Hematopoietic multipotent progenitor cell treated with erythropoietin and hydrocortisone succinate and interleukin-3 and kit ligand, for 4 days (in vitro differentiated cells): ENCODE results near the gene MAP3K10.
A peak's percentile ranks its signal among the peaks of the same experiment; 100 is the strongest.
"Not testable (repeated sequence)": the region's sequence is repeated elsewhere in the genome, so short reads cannot be mapped to it uniquely, and the experiment has no call there.

Experiments
- DNase-seq: peaks from one replicate; pipeline ENCODE4 v3.0.0-alpha.2; 2015

Gene MAP3K10

DNA sequence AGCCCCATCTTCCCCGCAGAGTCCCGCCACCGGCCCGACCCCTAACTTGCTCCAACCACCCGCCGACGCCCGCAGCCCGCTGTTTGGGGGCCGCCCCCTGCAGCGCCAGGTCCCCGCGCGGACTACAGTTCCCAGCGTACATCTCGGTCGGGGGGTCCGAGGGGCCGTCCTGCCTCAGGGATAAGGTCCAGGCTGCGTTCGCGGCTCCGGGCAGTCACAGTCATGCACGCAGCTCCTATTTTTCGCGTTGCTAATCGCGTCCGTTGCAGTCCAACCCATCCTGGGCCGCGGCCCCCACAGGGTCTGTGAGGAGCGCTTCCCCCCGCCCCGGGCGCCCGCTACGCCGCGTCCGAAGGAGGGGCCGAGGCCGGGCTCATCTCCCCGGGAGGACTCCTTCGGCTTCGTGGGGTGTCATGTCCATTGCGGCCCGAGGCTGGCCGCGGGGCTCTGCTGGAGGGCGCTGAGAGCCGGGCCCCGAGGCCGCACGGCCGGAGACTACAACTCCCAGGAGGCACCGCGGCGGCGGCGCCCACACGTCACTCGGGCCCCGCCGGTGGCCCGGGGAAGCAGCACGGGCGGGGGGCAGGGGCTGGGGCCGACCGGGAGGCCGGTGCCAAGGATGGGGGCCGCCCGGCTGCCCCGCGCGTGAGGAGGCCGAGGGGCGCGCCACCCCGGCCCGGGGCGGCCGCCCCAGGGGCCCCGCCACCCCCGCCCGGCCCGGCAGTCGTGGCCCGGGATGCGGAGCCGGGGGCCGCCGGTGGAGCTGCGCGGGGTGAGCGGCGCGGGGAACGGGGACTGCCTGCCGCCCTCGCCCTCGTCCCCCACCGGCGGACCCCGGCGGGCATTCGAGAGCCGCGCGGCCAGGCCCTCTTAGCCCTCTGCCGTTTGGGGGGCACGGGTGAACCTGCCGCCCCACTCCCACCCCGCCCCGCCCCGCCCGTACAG is at the start of gene MAP3K10:
Gene MAP3K10, plus strand, starts transcription at position 536 of the 945 bp plus-strand sequence. CDS start 606 bp downstream, outside the sequence.
- peak; percentile 82 for DNase-seq

DNA sequence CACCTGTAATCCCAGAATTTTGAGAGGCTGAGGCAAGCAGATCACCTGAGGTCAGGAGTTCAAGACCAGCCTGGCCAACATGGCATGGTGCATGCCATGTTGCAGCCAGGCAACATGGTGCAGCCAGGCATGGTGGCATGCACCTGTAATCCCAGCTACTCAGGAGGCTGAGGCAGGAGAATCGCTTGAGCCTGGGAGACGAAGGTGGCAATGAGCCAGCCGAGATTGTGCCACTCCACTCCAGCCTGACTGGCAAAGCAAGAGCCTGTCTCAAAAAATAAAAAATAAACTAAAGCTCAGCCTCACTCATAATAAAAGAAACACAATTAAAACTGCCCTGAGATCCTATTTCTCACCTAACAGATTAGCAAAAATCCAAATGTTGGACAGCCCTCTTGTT is 49.7 kb upstream of the MAP3K10 start:
- DNase-seq = no peak

DNA sequence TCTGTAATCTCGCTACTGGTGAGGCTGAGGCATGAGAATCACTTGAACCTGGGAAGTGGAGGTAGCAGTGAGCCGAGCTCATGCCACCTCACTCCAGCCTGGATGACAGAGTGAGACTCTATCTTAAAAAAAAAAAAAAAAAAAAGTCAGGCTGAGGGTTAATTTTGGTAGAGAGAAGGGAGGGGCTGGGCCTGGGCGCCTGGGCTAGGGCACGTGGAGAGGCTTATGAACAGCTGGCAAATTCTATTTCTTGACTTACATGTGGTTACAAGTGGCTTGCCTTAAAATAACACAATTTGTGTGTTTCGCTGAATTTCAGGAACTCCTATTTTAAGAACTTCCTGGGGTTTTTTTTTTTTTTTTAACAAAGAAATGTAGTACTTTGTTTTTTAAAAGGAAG is 47.6 kb upstream of the MAP3K10 start:
- peak; percentile 78 for DNase-seq

DNA sequence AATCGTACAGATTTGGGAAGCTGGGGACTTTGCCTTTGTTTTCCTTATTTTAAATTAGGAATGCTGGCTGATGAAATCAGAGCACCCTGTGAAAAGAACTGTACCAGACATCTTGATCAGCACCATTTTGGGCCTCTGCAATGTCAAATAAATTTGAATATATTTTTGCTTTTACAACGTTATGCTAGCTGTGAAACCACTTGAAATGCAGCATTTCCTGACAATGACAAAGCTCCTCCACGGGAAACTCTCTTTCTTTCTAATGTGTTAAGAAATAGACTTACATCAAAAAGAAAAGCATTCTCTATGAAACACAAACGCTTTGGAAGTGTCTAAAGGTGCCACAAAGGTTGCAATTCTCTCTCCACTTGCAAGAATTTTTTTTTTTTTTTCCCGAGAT is 47.1 kb upstream of the MAP3K10 start:
- peak; percentile 35 for DNase-seq

DNA sequence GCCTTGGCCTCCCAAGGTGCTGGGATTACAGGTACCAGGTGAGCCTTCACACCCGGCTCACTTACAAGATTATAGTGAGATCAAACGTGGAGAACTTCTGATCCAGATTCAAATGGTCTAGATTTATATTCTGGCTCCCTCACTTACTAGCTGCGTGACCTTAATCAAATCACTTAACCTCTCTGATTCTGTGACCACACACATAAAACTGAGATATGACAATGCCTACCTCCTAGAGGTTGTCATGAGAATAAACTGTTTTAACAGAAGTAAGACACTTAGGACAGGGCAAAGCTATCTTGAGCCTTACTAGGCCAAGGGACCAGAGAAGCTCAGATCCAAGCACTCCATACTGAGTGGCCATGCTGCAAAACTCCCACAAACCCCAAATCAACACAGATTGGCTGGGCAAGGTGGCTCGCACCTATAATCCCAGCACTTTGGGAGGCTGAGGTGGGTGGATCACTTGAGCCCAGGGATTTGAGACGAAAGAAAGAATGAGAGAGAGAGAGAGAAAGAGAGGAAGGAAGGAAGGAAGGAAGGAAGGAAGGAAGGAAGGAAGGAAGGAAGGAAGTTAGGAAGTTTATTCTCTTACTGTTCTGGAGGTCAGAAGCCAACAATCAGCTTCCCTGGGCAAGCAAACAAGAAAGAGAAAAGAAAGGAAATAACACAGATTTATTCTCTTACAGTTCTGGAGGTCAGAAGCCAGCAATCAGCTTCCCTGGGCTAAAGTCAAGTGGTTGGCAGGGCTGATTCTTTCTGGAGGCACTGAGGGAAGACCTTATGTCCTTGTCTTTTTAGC is 46.1 kb upstream of the MAP3K10 start:
- peak; percentile 35 for DNase-seq

DNA sequence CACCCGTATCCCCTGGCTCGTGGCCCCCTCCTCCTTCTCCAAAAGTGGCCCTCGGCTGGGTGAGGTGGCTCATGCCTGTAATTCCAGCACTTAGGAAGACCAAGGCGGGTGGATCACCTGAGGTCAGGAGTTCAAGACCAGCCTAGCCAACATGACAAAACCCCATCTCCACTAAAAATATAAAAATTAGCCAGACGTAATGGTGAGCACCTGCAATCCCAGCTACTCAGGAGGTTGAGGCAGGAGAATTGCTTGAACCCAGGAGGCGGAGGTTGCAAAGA is 45.5 kb upstream of the MAP3K10 start:
- not testable (repeated sequence) for DNase-seq

DNA sequence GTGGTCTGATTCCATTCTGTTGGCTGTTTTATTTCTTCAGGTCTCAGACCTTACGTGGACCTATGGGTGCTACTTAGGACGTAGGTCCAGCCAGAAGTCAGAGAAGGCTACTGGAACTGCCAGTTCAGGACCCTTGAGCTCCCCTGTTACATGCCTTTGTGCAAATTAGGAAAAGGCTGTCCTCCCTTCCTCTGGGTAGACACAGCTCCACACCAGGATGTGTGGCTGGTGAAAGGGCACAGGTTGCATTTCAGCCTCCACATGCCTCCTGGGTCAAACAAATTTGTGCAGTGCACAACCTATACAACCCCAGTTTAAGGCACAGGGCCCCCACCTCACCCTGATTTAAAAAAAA is 43.9 kb upstream of the MAP3K10 start:
- DNase-seq = no peak

DNA sequence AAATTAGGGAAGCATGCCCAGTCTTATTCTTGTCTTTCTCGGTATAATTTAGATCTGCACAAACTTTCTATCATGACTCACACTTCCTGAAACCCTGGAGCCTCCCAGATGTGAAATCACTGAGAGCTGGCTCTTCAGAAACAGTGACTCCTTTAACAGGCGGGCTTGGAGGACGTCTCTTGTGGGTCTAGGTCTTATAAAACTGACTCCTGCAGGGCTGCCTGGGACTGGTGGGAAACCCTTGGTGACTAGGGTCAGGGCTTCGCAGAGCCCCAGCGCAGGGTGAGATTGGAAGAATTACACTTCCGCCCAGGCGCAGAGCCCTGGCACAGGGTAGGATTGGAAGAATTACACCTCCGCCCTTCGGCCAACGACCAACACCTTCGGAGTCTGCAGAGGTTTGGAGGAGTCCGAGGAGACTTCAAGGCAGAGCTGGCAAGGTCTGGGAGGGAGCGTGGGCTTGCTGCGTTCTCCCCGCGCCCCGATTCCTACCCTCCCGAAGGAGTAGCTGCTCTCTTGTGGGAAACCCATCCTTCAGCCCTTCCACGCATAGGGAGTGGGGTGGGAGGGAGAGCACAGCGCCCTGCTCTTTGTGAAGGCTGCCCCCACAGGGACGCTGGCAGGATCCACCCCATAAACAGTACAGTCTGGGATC is 43.4 kb upstream of the MAP3K10 start:
- peak; percentile 73 for DNase-seq

DNA sequence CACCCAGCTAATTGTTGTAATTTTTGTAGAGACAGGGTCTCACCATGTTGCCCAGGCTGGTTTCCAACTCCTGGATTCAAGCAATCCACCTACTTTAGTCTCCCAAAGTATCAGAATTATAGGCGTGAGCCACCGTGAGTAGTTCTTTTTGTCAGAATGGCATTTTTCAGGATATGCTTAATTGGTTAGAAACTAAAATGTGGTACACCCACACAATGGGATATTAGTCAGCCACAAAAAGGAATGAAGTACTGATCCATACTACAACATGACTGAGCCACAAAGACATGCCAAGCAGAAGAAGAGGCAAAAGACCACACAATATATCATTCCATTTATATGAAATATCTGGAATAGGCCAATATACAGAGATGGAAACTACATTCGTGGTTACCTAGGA is 41.7 kb upstream of the MAP3K10 start:
- no peak for DNase-seq

DNA sequence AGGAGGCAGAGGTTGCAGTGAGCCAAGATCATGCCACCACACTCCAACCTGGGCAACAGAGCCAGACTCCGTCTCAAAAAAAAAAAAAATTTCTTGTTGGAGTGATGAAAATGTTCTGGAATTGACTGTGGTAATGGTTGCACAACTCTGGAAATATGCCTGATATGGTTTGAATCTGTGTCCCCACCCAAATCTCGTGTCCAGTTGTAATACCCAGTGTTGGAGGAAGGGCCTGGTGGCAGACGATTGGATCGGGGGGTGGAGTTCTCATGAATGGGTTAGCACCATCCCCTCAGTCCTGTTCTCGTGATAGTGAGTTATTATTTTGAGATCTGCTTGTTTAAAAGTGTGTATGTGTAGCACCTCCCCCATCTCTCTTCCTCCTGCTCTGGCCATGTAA is 41.1 kb upstream of the MAP3K10 start:
- no peak for DNase-seq

DNA sequence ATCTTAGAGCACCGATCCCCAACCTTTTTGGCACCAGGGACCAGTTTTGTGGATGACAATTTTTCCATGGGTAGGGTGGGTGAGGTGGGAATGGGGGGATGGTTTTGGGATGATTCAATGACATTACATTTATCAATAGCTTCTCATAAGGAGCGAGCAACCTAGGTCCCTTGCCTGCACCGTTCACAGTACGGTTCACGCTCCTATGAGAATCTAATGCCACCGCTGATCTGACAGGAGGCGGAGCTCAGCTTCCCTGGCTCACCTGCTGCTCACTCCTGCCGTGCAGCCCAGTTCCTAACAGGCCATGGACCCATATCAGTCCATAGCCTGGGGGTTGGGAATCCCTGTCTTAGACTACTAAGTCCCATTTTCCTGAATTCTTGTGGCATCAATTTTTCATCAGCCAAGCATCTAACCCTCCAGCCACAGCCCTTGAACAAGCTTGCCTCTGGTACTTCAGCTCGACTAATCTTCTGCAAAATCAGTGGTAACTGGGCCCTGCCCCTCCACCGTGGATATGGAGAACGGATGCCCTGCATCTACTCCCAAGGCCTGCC is 37.0 kb upstream of the MAP3K10 start:
- DNase-seq = no peak

DNA sequence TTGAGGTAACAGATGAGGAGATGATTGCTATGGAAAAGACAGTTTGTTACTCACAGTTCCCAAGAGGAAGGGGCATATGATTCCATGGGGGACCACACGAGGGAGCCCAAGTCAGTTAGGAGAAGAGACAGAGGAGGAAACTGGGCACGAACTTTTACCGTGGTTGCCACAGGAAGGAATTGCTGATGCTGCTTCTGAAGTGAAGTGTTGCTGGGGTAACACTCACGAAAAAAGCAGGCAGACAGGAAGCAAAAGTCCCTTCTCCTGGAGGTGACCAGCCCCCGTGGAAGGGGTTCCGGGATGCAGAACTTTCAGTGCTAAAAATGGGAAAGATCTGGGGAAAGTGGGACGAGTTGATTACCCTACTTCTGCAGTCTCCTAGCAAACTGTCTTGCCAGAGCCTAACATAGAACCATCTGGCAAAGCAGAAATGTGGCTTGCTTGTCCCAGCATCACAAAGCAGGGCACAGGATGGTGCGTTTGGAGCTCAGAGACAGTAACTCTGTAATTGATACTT is 35.4 kb upstream of the MAP3K10 start:
- peak; percentile 67 for DNase-seq

DNA sequence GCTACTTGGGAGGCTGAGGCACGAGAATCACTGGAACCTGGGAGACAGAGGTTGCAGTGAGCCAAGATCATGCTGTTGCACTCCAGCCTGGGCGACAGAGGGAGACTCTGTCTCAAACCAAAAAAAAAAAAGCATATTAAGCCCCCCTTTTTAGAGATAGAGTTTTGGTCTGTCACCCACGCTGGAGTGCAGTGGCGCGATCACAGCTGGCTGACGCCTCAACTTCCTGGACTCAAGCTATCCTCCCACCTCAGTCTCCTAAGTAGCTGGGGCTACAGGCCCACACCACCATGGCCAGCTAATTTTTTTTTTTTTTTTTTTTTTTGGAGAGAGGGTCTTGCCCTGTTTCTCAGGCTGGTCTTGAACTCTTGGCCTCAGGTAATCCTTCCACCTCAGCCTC is 34.2 kb upstream of the MAP3K10 start:
- DNase-seq = no peak

DNA sequence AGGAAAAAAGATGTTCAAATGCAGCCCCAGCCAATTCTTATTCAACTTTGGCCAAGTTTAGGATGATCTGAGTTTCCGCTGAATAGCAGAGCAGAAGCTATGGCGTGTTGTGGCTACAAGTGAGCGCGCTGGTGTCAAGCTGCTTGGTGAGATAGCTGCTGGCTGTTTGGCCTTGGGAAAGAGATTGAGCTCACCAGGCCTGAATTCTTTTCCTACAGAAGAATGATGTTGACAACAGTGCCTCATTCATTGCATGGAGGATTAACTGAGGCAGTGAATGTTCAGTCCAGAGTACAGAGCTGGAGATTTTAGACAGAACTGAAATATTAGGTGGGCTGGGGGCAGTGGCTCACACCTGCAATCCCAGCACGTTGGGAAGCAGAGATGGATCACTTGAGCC is 31.5 kb upstream of the MAP3K10 start:
- peak; percentile 78 for DNase-seq

DNA sequence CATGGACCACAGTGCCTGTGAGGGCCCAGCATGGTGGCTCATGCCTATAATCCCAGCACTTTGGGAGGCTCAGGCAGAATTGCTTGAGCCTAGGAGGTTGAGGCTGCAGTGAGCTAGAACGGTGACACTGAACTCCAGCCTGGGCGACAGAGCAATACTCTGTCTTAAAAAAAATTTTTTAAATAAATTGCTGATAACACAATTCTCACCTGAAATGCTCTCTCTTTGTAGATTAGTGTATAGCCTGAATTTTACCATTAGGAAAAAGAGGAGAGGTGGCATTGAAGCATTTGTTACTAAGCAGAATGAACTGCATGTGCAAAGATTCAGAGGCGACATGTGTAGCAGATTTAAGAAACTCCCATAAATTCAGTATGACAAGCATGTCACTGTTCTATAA is 29.1 kb upstream of the MAP3K10 start:
- no peak for DNase-seq

DNA sequence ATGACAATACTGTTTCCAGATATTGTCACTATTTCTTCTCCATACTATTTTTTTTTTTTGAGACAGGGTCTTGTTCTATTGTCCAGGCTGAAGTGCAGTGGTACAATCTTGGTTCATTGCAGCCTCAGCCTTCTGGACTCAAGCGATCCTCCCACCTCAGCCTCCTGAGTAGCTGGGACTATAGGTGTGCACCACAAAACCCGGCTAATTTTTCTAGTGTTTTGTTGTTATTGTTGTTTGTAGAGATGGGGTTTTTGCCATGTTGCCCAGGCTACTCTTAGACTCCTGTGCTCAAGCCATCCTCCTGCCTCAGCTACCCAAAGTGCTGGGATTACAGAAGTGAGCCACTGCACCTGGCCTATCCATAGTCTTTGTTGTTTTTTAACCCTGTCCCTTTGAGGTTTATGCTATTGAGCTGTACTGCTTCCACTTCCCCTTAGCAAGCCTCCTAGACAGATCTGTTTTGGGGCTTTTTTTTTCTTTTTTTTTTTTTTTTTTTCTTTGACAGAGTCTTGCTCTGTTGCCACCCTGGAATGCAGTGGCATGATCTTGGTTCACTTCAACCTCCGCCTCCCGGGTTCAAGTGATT is 27.6 kb upstream of the MAP3K10 start:
- peak; percentile 56 for DNase-seq

DNA sequence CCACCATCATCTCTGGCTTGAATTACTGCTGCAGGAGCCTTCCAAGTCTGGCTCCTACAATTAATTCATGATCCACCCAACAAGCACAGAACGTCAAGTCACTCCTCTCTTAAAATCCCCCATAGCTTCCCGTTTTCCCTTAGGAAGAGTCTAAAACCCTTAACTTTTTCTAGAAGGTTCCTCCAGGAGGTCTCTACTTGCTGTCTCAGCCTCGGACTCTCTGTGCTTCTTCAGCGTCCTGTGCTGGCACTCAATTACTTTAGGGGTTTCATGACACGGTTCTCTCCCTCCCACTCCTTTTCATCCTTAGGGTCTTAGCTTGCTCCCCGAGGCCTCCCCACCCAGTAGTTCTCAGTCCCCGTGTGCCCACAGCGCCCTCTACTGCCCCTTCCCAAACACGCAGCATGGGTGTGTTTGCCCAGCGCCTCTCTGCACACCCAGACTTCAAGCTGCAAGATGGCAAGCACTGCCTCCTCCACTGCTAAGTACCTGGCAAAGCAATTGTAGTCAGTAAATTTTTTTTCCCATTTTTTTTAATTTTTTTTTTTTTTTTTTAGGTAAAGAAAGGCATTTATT is 25.8 kb upstream of the MAP3K10 start:
- peak; percentile 83 for DNase-seq

DNA sequence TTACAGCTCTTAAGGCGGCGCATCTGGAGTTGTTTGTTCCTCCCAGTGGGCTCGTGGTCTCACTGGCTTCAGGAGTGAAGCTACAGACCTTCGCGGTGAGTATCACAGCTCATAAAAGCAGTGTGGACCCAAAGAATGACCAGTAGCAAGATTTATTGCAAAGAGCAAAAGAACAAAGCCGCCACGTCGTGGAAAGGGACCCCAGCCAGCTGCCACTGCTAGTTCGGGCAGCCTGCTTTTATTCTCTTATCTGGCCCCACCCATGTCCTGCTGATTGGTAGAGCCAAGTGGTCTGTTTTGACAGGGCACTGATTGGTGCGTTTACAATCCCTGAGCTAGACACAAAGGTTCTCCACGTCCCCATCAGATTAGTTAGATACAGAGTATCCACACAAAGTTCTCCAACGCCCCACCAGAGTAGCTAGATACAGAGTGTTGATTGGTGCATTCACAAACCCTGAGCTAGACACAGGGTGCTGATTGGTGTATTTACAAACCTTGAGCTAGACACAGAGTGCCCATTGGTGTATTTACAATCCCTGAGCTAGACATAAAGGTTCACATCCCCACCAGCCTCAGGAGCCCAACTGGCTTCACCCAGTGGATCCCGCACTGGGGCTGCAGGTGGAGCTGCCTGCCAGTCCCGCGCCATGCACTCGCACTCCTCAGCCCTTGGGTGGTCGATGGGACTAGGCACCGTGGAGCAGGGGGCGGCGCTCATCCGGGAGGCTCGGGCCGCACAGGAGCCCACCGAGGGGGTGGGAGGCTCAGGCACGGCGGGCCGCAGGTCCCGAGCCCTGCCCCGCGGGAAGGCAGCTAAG is 21.5 kb upstream of the MAP3K10 start:
- not testable (repeated sequence) for DNase-seq

DNA sequence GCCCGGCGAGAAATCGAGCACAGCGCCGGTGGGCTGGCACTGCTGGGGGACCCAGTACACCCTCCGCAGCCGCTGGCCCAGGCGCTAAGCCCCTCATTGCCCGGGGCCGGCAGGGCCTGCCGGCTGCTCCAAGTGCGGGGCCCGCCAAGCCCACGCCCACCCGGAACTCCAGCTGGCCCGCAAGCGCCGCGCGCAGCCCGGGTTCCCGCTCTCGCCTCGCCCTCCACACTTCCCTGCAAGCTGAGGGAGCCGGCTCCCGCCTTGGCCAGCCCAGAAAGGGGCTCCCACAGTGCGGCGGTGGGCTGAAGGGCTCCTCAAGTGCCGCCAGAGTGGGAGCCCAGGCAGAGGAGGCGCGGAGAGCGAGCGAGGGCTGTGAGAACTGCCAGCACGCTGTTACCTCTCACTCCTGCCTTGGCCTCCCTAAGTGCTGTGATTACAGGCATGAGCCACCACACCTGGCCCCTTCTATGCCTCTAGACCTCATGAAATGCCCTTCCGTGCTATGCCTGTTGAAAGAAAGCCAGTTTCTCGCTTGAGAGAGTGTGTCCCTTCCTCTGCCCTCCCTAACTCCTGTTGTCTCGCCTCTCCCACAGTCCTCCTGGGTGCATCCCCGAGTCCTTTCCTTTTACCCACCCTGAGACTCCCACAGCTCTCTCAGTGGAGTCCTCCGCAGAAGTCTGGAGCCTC is 20.8 kb upstream of the MAP3K10 start:
- not testable (repeated sequence) for DNase-seq

DNA sequence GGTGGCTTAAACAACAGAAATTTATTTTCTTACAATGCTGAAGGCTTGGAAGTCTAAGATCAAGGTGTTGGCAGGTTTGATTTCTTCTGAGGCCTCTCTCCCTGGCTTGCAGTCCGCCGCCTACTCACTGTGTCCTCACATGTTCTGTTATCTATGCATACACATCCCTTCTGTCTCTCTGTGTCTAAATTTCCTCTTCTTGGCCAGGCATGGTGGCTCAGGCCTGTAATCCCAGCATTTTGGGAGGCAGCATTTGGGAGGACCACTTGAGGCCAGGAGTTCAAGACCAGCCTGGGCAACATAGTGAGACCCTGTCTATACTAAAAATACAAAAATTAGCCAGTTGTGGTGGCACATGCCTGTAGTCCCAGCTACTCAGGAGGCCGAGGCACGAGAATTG is 19.9 kb upstream of the MAP3K10 start:
- not testable (repeated sequence) for DNase-seq

DNA sequence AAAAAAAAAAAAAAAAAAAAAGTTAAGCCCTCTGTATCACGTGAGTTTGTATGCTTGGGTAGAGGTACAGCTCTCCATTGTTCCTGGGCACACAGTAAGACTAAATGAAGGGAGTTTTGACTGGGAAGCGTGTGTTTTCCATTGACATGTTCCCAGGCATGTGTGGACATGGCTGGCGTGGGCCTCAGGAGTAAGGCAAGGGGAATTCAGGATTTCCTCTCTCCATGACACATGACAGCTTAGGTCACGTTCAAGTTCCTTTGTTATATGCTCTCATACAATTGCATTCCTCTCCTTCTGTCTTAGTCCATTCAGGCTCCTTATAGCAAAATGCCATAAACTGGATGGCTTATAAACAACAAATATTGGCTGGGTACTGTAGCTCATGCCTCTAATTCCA is 17.1 kb upstream of the MAP3K10 start:
- DNase-seq = no peak
